Keratinocyte (primary cell): ENCODE data around the gene WDR27. TPM values are rescaled to one million over a fixed set of nuclear protein-coding genes. Genes with fewer than 3 reads are reported as not detected.

Experiments
- DNase-seq: peaks from one replicate; pipeline ENCODE4 v3.0.0-alpha.2; 2011; ENCODE audit warnings: low read depth, missing footprints, low spot score
- FAIRE-seq: peaks from 2 replicates; lab custom pipeline; 2011; peaks lifted over from hg19 to GRCh38; lab: Jason Lieb, UNC
- H2AFZ ChIP-seq: 2 replicates; pipeline ENCODE4 v1.6.0; 2012; ENCODE audit warnings: low read length, control low read depth, inconsistent platforms; ENCODE audit not compliant: control insufficient read depth
- H3K27ac ChIP-seq: 2 replicates; pipeline ENCODE4 v1.5.1; 2011; ENCODE audit warnings: low read length; ENCODE audit not compliant: control insufficient read depth, insufficient read depth
- H3K27me3 ChIP-seq: 3 replicates; pipeline ENCODE4 v1.6.0; 2011; ENCODE audit warnings: low read length; ENCODE audit not compliant: control insufficient read depth, insufficient read depth; ENCODE audit errors: extremely low read depth
- H3K36me3 ChIP-seq, 2 experiments: 2 replicates in 1 of 2; 3 replicates in 1 of 2; pipeline ENCODE4 v1.5.1; 2011; ENCODE audit warnings: low read length in 2 of 2, mild to moderate bottlenecking in 1 of 2; ENCODE audit not compliant: control insufficient read depth in 2 of 2, insufficient read depth in 2 of 2; ENCODE audit errors: extremely low read depth in 1 of 2
- H3K4me1 ChIP-seq: 3 replicates; pipeline ENCODE4 v1.5.1; 2011; ENCODE audit warnings: low read length; ENCODE audit not compliant: control insufficient read depth, insufficient read depth; ENCODE audit errors: extremely low read depth
- H3K4me2 ChIP-seq: 3 replicates; pipeline ENCODE4 v1.6.0; 2011; ENCODE audit warnings: low read depth, low read length; ENCODE audit not compliant: control insufficient read depth, insufficient read depth; ENCODE audit errors: extremely low read depth
- H3K4me3 ChIP-seq, 3 experiments: fragments of 200-600 bp in 1 of 3; sonication (generic) in 1 of 3; 2 replicates in 2 of 3; 3 replicates in 1 of 3; pipeline ENCODE4 v1.5.1; 2011 to 2016; ENCODE audit warnings: low read length in 3 of 3, mild to moderate bottlenecking in 3 of 3, control low read depth in 2 of 3, inconsistent platforms in 1 of 3, low read depth in 1 of 3, mixed read lengths in 1 of 3, mixed run types in 1 of 3, moderate library complexity in 1 of 3; ENCODE audit not compliant: control insufficient read depth in 2 of 3, insufficient read depth in 2 of 3; ENCODE audit errors: extremely low read depth in 1 of 3
- H3K79me2 ChIP-seq: 2 replicates; pipeline ENCODE4 v1.6.0; 2012; ENCODE audit warnings: low read length; ENCODE audit not compliant: control insufficient read depth, insufficient read depth
- H3K9ac ChIP-seq: 3 replicates; pipeline ENCODE4 v1.6.0; 2011; ENCODE audit warnings: low read length; ENCODE audit not compliant: control insufficient read depth, insufficient read depth; ENCODE audit errors: extremely low read depth
- H3K9me1 ChIP-seq: 3 replicates; pipeline ENCODE4 v1.6.0; 2011; ENCODE audit warnings: low read length; ENCODE audit not compliant: control insufficient read depth, insufficient read depth; ENCODE audit errors: extremely low read depth
- H3K9me3 ChIP-seq: 2 replicates; pipeline ENCODE4 v1.5.1; 2012; ENCODE audit warnings: low read depth, low read length; ENCODE audit not compliant: control insufficient read depth
- H4K20me1 ChIP-seq: 3 replicates; pipeline ENCODE4 v1.6.0; 2011; ENCODE audit warnings: low read length; ENCODE audit not compliant: control insufficient read depth, insufficient read depth; ENCODE audit errors: extremely low read depth
- EZH2 ChIP-seq: IDR thresholded peaks from one replicate; pipeline ENCODE4 v1.6.1; 2012; ENCODE audit warnings: inconsistent platforms, mild to moderate bottlenecking, low read length, moderate library complexity
- dilution Hi-C: fragments of 300-500 bp; cut with MboI; formaldehyde crosslinking; loops from one replicate; pipeline ENCODE4 v1.7.0; 2020; ENCODE audit warnings: low sequenced_read_pairs; ENCODE audit not compliant: extremely low pct_ligation_motif_present
- polyA plus RNA-seq, 5 experiments: library from polyadenylated mRNA; depleted of rRNA in 3 of 5; stranded (reverse) in 3 of 5; stranded (forward) in 1 of 5; unstranded in 1 of 5; fragments of >200 nt; gene quantifications; 1 replicate in 1 of 5; 2 replicates in 3 of 5; 3 replicates in 1 of 5; pipeline versions ENCODE4 v1.2.1 to v1.2.3, GENCODE V29; 2011 to 2012; ENCODE audit warnings: missing spikeins in 2 of 5, low read depth in 1 of 5, low replicate concordance in 1 of 5
- TF ChIP-seq, protein P1 (sequence below), 3 experiments: IDR thresholded peaks in 1 of 3; conservative IDR thresholded peaks in 1 of 3; optimal IDR thresholded peaks in 1 of 3; 2 replicates in 2 of 3; 3 replicates in 1 of 3; pipeline versions ENCODE3 to v1.5.1; 2011; ENCODE audit warnings: low read length in 3 of 3, mild to moderate bottlenecking in 3 of 3, moderate library complexity in 2 of 3, control low read depth in 1 of 3, inconsistent platforms in 1 of 3; ENCODE audit not compliant: insufficient read depth in 2 of 3; ENCODE audit errors: extremely low read depth in 1 of 3

WDR27 gene
- polyA plus RNA-seq, 1 donor (not counting 4 experiments of a cell fraction or from before 2014, with no cell fraction given) = 17.8 TPM

DNA sequence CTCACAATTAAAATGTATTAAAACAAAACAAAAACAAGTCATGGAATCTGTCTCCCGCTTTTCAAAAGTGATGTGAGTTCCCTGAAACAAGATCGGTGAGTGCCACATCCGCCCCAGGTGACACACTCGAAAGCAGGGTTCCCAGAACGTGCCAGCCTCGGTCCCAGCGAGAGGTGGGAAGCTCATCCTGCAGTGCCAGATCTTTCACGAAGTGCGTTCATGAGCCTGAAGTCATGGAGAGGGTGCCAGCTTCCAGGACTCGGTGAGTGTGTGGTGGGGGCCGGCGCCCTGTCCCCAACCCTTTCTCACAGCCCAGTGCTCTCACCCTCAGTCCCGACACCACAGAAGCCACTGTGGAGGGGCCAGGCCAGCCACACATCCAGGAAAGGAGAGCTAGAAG is 127.4 kb downstream of the WDR27 start:
- H3K36me3 ChIP-seq = no peaks in the 10 kb centered on the region
- FAIRE-seq (no peak), DNase-seq (no peak)
- H3K4me2 ChIP-seq = no peak overlapping the region
- TF ChIP-seq, protein P1, sequence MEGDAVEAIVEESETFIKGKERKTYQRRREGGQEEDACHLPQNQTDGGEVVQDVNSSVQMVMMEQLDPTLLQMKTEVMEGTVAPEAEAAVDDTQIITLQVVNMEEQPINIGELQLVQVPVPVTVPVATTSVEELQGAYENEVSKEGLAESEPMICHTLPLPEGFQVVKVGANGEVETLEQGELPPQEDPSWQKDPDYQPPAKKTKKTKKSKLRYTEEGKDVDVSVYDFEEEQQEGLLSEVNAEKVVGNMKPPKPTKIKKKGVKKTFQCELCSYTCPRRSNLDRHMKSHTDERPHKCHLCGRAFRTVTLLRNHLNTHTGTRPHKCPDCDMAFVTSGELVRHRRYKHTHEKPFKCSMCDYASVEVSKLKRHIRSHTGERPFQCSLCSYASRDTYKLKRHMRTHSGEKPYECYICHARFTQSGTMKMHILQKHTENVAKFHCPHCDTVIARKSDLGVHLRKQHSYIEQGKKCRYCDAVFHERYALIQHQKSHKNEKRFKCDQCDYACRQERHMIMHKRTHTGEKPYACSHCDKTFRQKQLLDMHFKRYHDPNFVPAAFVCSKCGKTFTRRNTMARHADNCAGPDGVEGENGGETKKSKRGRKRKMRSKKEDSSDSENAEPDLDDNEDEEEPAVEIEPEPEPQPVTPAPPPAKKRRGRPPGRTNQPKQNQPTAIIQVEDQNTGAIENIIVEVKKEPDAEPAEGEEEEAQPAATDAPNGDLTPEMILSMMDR (optimal IDR thresholded peaks at IDR 0.05 in 1 of 3, IDR thresholded peaks at IDR 0.05 in 1 of 3, conservative IDR thresholded peaks at IDR 0.05 in 1 of 3; ENCODE audit: extremely low read depth in 1 of 3, insufficient read depth in 2 of 3, low read length in 3 of 3) = no peak
- TF ChIP-seq EZH2 = no peak
- H3K9ac ChIP-seq = no peak overlapping the region
- H3K4me1 ChIP-seq = peaks cover 2% of the 10 kb centered on the region
- no peak overlapping the region for H2AFZ ChIP-seq
- dilution Hi-C loops = no loop called here
- no peaks in the 10 kb centered on the region for H3K79me2 ChIP-seq
- no peak overlapping the region for H3K4me3 ChIP-seq
- no peaks in the 10 kb centered on the region for H3K9me3 ChIP-seq
- H3K9me1 ChIP-seq = no peaks in the 10 kb centered on the region
- H3K27ac ChIP-seq = no peak overlapping the region
- H3K27me3 ChIP-seq = no peaks in the 10 kb centered on the region
- H4K20me1 ChIP-seq = no peaks in the 10 kb centered on the region

GRCh38 chr6:169573883-169574282 is 127.9 kb downstream of the WDR27 start:
- no peak overlapping the region for H3K9ac ChIP-seq
- FAIRE-seq = no peak
- dilution Hi-C loops = no loop called here
- H3K79me2 ChIP-seq = no peaks in the 10 kb centered on the region
- no peak overlapping the region for H3K4me2 ChIP-seq
- TF ChIP-seq, protein P1 (optimal IDR thresholded peaks at IDR 0.05 in 1 of 3, IDR thresholded peaks at IDR 0.05 in 1 of 3, conservative IDR thresholded peaks at IDR 0.05 in 1 of 3; ENCODE audit: extremely low read depth in 1 of 3, insufficient read depth in 2 of 3, low read length in 3 of 3) = no peak
- TF ChIP-seq EZH2 = no peak
- H3K27me3 ChIP-seq = no peaks in the 10 kb centered on the region
- H2AFZ ChIP-seq = no peak overlapping the region
- DNase-seq = no peak
- H3K36me3 ChIP-seq = no peaks in the 10 kb centered on the region
- no peak overlapping the region for H3K27ac ChIP-seq
- no peaks in the 10 kb centered on the region for H3K9me3 ChIP-seq
- H3K4me3 ChIP-seq = no peak overlapping the region
- H4K20me1 ChIP-seq = no peaks in the 10 kb centered on the region
- H3K4me1 ChIP-seq = no peaks in the 10 kb centered on the region
- no peaks in the 10 kb centered on the region for H3K9me1 ChIP-seq
